Left colon (tissue), 2 donors: ENCODE measurements around the gene MYOCD. TPM values are rescaled to one million over a fixed set of nuclear protein-coding genes. Genes with fewer than 3 reads are reported as not detected.

Experiments
- ATAC-seq: fragments of 200-7000 bp; cut with Tn5 transposase; one replicate; pipeline ENCODE4 v1.9.1; 2020; ENCODE audit warnings: mild to moderate bottlenecking, moderate library complexity
- DNase-seq, 2 donors: peaks; one replicate each; pipeline ENCODE4 v3.0.0-alpha.2; 2020
- intact Hi-C, 2 donors: fragments of 100-400 bp; cut with DNase I in 1 of 2; cut with micrococcal nuclease in 1 of 2; formaldehyde crosslinking; loops; one replicate each; pipeline versions ENCODE4 v1.11.2 to v1.14.0; 2022; cut with DNase I, micrococcal nuclease
- total RNA-seq, 2 donors: library from RNA; stranded (reverse); fragmentation: NEBNext Ultra II Directional; extraction: Animal tissue kit (Norgen Biotek cat#: 25700); gene quantifications; one replicate each; pipeline ENCODE4 v1.2.1, GENCODE V29; 2021
- donor health status: DM: no; HTN: no; CAD: no.
- donor health status: DM: yes; HTN: yes; CAD: no.

MYOCD gene
- total RNA-seq, 2 donors from 2014 or later = 2.1 to 18.2 TPM

DNA sequence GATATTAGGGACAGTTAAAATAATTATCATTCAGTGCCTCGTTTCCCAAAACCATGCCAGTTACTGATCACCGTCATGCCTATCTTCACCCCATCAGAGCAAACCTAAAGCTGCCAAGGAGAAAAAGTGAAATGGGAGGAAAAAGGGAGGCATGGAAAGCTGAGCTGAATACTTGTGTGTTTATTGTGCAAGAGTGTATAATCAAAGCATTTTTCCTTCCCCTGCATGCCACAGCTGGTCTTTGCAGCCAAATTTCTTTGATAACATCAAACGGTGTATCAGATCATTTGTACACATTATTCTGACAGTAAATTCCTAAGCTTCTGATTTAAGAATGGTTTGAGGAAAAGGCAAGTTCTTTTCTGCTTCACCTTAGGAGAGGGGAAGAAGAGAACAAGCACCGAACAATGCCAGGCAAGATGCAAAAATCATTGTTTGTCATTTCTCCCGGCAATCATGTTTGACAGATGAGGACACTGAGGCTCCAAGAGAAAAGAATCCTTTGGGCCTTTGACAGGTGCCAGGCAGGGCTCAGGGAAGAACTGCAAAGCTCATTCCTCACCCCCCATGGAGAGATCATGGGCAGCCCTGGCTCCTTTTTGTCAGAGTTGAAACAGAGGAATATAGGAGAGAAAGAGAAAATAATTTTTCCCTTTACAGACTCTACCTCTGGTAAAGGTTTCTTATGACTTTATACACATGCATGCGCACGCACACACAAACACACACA, 72.2 kb downstream of the MYOCD start:
- intact Hi-C loops = no loop called here
- DNase-seq (no peak), ATAC-seq (no peak)

DNA sequence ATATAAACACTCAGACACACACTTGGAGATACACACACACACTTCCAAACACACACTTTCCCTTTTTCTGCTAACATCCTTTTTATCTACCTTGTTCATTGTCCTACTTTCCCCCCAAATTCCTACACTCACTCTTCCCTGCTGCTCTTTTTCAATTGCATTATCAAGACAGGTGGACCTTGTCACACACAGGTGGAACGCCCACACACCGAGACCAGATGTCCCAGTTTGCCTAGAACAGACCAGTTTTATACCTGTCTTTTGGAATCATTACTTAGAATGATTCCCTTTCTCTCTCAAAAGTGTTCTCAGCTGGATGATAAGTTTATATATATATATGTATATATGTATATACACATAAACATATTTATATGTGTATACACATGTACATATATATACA, 72.9 kb downstream of the MYOCD start:
- intact Hi-C loops = no loop called here
- ATAC-seq = peak; percentile 62
- DNase-seq = no peak

DNA sequence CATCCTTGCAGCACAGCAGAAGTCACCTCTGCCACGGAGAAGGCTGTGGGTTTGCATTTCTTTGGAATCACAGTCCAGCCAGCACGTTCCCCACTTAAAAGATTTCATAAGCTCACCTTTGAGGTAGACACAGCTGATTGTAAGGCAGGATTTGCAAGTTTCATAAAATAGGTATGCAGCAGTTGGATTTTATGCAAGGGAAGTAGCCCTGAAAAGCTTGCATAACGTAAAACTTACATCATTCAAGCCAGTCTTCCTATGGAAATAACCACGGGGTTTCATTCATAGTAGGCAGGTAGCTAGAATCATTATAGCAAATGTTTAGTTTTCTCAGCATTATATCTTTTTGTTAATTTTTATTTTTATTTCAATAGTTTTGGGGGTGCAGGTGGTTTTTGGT, 73.8 kb downstream of the MYOCD start:
- intact Hi-C loops = no loop called here
- DNase-seq (no peak), ATAC-seq (no peak)

DNA sequence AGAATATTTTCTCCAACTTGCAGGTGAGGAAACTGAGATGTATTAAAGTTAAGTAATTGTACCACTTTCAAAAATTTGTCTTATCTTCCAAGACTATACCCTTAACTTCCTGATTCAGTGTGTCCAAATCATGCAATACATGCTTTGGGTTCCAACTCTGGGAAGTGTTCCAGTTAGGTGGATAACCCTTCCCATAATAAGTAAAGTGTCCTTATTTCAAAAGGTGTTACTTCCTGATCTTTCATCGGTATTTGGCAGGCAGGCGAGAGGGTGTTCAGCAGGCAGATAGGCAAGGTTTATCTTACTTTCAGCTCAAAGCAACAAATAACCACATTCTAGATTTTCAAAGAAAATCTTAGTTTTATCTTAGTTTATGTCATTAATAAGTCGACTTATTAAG, 77.4 kb downstream of the MYOCD start:
- DNase-seq = no peak
- intact Hi-C loops = loop anchor here in 1 of 2 donors (5.0 to 10.0 kb wide), 3 partner anchors 191 to 558 kb away; no protein-coding TSS in a partner anchor
- peak; percentile 58 for ATAC-seq

DNA sequence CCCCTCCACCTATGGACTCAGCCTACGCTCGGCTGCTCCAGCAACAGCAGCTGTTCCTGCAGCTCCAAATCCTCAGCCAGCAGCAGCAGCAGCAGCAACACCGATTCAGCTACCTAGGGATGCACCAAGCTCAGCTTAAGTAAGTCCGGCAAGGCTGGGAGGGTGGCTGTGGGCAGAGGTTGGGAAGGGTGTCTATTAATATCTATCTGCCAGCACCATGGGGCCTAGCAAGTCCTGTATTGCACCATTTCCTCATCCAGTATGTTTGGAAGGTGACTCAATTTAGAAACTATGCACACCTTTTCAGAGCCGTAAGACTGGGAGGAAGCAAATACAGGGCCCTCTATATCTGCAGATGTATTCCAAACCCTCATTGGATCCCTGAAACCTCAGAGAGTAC, 78.6 kb downstream of the MYOCD start:
- intact Hi-C loops = loop anchor here in 1 of 2 donors (5.0 to 10.0 kb wide), 3 partner anchors 192 to 559 kb away; no protein-coding TSS in a partner anchor
- ATAC-seq (peak; percentile 14), DNase-seq (no peak)

DNA sequence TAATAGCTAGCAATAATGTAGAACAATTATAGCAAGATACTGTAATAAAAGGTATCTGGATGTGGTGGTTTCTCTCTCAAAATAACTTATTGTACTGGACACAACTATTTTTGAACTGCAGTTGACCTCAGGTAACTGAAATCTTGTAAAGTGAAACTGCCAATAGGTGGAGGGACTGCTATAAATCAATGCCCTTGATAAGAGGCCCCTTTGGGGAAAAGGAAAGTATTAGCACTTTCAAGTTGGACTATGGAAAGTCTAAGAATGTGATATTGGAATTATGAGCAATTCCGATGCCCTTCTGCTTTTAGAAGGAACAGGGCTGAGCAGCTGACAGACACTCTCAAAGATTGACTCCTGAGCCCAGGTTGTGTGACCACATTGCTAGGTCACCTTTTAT, 79.1 kb downstream of the MYOCD start:
- intact Hi-C loops = loop anchor here in 1 of 2 donors (5.0 to 10.0 kb wide), 3 partner anchors 192 to 560 kb away; no protein-coding TSS in a partner anchor
- ATAC-seq (no peak), DNase-seq (no peak)

DNA sequence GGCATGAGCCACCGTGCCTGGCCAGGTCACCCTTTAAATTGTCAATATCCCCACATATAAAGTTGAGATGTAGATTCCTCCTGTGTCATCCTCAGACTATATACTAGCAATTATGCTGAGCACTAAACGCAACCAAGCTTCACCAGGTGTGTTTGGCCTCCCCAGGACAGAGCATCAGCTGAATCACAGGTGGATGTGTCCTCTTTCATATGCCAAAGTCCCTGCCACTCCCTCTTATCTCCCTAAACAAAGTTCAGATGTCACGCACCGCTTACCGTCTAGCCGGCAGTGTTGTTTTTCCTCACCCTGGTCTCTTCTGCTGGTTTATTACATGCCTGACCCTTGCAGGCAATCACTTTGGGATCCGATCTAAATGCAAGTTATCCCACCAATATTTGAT, 79.8 kb downstream of the MYOCD start:
- ATAC-seq = peak; percentile 75
- intact Hi-C loops = loop anchor here in 1 of 2 donors (10.0 kb wide), 2 partner anchors 491 to 561 kb away; no protein-coding TSS in a partner anchor
- no peak for DNase-seq

DNA sequence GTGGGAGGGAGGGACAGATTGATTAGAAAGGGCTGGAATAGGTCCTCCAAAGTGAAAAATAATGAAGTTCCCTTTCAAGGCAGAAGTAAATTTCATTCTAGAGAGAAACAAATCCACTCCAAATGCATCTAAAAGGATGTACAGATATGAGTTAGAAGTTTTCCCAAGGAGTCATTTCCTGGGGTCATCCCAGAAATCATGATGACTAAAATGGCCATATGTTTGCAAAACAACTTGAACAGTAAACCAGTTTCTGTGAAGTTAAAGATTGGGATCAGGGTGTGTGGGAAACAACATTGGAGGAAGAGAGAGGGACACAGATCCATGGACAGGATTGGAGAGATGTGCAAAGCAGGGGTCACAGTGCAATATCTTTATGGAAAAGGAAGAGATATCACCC, 91.1 kb downstream of the MYOCD start:
- intact Hi-C loops = no loop called here
- no peak for ATAC-seq
- DNase-seq = no peak

DNA sequence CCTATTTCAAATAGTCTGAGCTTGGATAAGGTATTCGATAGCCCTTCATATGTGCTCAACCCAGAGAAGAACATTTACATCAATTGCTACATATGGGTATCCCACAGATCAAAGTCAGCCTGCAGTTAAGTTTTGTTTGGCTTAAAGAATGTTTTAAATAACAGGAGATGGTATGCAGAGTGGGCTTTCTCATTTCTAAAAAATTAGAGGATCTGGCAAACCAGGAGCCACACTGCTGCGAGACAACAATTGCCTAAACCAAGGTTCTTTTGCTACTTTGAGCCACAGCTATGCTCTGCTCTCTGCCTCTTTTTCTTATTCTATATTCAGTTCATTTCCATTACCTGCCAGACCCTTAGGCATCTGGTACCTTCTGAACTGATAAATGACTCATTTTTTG, 93.4 kb downstream of the MYOCD start:
- intact Hi-C loops = no loop called here
- DNase-seq (no peak), ATAC-seq (no peak)

DNA sequence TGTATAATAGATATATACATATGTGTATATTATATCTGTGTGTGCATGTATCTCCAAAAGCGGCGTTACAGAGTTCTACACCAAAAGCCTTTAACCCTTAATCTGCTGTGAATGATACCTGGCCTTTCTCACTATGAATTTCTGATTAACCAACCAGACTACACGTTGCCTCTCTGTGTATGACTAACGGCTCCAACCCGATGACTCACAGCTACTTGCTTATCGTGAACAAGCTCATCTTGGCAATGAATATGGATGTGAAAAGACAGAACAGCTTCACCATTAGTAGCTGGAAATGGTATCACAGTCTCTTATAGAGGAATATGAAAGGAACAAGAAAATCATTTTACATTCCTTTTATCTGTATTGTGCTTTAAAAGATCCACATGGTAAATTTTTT, 99.9 kb downstream of the MYOCD start:
- intact Hi-C loops = no loop called here
- ATAC-seq (no peak), DNase-seq (no peak)

DNA sequence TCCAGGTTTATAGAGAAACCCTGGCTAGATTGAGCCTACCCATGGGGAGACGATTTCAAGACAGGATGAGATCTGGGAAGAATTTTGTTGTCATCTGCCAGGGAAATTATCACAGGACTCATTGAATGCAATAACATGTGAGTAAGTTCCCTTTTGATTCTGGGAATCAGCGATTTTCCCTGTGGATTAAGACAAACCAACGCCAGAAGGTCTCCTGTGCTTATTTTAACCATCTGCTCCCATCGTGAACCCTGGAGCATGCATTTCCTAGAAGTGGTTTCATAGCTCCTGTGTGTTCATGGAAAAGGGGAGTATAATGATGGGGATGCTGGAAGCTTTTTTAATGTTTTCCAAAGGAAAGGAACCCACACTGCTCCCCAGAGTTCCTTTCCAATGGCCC, 102.6 kb downstream of the MYOCD start:
- no peak for ATAC-seq
- intact Hi-C loops = no loop called here
- no peak for DNase-seq

DNA sequence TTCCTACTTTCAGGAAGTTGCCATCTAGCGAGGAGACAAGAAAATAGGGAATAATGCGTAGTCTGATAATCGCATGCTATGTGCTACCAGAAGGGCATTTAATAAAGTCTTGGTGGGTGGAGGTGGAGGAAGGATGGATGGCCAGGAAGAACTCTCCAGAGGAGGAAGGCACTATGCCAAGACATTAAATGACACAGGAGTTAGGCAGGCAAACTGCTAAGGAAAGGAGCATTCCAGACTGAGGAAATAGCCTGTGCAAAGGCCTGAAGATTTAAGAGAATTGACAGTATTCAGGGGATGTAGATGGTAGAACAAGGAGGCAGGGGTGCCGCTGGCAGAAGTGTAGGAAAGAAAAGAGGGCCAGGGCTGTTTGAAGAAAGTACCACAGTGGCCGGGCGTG, 104.3 kb downstream of the MYOCD start:
- DNase-seq (no peak), ATAC-seq (no peak)
- intact Hi-C loops = no loop called here

DNA sequence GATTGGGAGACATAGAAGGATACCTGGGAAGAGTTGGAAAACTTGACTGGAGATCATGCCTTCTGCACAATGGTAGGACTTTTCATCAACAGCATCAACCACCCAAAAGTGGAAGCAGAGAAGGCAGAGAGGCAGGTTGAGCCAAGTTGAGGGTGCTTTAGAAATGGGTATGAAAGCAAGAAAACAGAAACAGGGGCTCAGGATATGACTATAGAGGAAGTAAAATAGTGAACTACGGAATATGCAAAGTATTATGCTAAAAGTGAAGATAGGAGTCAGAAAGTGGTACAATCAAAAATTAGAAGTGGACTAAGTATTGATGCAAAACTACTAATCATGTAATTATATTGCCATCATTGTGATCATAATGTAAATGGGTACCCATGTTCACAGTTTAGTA, 107.5 kb downstream of the MYOCD start:
- ATAC-seq = no peak
- no peak for DNase-seq
- intact Hi-C loops = no loop called here

DNA sequence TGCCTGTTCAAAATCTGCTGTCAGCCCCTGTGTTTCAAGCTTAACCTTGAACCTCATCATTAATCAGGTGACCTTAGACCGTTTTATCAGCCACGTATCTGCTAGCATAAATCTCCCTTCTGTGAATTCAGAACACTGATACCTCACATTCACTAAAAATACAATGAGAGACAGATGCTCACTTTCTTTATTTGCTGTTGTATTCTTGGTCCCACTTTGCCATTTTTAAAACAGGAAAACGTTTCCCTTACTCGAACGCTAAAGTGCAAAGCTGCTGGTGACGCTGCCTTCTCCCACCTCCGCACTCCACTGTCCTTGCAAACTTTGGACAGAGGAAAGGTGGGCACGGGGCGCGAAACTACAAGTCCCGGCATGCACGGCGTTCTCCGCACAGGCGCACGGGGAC, 123.4 kb downstream of the MYOCD start:
- ATAC-seq (no peak), DNase-seq (peak in 1 of 2 donors; percentile 70)
- intact Hi-C loops = no loop called here

DNA sequence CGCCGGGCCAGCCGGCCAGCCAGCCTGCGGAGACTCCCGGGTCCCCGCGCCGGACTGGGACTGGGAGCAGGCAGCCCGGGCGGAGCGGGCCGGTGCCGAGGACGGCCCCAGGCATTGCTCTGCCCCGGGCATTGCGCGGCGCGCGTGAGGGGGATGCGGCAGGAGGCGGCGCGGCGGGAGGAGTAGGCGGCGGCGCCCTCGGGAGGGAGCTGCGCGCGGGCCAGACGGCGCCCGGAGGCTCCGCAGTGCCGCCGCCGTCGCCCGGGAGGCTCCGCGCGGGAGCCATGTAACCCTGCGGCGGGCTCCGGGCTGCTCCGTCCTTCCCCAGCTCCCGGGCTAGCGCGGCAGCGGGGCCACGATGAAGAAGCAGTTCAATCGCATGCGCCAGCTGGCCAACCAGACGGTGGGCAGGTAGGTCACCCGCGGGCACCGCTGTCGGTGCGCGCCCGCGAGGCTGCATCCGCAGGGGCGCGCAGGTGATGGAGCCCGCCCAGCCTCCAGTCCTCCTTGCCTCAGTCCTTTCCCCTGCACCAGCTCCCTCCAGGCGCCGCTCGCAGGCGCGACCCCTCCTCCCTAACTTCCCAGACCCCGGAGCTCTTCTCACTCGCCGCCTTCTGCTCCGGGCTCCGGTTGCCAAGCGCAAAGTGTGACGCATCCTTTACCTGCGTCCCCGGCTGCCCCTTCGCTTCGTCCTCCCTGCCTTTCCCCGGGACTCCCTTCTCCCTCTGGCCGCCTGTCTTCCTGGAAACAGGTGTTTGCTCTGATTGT, 124.0 kb downstream of the MYOCD start, which contains the start of gene ARHGAP44:
Gene ARHGAP44 (plus strand): TSS at position 18 of the 768 bp plus-strand sequence. CDS start 341 bp downstream, at position 359.
- intact Hi-C loops = no loop called here
- ATAC-seq = peak; percentile 74
- DNase-seq = peak; percentile 31 to 78

DNA sequence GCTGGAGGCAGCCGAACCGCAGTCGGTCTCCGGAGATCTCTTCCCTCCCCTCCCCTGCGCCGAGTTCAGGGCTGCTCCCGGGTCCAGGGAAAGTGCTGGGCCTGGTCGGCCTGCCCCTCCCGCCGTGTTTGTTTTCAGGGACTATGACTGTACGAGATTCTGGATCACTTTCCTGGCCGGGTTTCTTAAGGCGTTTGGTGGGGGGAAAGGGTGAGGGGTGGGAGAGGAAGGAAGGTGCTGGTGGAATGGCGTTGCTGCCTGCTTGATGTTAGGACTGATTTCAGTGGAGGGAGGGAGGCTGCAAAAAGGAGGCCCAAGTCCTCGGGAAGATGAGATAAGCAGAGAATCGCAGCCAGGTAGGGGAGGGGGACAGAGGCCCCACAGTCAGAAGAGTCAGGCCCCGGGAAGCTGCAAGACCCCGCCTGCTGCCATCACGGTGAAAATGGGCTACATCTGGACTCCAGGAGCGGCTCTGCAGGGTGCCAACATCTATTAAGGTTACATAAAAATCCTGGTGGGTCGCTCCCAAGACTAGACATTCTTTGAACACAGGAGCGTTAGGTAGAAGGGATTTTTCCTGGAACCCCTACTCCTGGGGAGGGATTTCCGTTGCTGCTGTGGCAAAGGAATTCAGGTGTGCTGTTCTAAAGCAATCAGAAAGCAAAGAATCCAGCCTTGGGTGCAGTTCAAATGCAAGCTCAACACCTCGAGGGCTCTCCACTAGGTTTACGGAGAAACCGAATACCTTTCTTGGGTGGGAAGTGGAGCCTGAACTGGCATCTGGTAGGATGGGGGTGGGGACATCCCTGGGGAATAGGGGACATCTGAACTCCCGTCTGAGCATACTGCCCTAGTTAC, 124.8 kb downstream of the MYOCD start:
- peak; percentile 57 for ATAC-seq
- DNase-seq = peak in 1 of 2 donors; percentile 26
- intact Hi-C loops = no loop called here

DNA sequence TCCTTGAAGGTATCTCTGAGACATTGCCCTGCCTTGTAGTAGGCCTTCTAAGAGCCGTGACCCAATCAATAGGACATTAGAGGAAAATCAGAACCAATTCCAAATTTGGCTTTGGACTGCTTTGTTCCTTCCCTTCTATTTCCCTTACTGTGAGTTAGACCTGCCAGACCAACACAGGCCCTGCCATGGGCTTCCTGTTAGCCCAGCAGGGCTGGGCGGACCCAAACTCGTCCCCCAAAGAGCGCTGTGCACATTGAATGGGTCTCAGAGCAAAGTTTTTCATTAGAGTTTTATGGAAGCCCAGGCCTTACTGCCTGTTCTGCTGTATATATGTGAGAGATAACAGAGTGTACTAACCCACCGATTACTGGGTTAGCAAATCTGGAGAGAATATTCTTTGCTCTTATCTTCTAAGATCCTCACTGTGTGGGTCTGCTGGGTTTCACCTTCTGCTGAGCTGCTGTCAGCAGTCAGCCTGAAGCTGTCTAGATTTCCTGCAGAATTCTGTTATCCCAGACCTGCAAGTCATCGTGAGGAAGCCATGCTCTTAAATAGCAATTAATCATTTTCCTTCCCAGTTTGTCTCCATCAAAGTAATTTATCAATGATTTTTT, 129.3 kb downstream of the MYOCD start:
- intact Hi-C loops = no loop called here

DNA sequence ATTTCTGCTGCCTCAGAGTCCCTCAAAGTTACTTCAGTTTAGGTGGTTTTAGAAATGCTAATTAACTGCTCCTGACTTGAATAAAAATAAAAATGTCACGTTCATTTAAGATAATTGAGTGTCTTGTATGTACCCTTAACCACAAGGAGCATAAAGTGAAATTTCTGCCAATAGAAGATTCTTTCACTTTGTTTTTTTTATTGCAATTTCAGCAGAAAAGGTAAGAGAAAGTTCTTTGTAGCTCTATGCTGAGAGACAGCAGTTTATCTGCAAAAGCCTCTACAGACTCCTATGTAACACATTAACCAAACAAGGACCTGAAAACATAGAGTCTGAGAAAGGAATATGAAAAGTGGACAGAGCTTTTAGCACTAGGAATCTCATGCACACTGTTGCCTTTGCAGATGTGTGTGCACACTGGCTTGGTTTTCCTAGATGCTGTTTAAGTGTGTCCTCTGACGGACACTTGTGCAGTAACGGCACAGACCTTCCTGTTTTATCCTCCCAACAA, 135.2 kb downstream of the MYOCD start:
- intact Hi-C loops = no loop called here
- ATAC-seq = peak; percentile 22
- DNase-seq = no peak

More for the DNA sequence above, 129.3 kb downstream of the MYOCD start:
- no peak for DNase-seq
- no peak for ATAC-seq
